GM19240 (cell line): ENCODE data around the gene PLEKHG3.
A peak's percentile ranks its signal among the peaks of the same experiment; 100 is the strongest.

Experiments used
- DNase-seq: peaks from one replicate; pipeline ENCODE4 v3.0.0; 2011; ENCODE audit warnings: low spot score; ENCODE audit not compliant: insufficient read length

Gene PLEKHG3

DNA sequence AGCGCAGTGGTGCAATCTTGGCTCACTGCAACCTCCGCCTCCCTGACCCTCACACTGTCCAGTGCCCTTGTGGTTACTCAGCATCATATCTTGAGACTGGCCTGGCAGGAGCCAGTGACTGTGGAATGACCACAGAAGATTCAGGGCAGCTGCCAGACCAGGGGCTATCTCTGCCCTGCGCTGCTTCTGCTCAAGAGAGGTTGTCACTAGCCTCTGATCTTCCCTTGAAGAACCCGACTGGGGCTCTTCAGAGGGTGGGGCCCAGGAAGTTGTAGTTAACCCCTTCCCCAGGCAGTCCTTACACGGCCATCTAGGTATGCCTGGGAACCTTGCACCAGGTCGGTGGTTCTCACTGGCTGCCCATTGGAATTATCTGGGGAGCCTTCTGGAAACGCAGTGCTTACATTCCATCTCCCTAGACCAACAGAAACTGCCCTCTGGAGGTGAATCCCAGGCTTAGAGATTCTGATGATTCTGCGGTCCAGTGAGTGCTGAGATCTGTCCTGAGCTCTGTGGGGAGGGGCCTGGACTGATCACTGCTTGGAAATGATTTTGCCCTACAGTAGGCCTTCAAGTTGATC is 41.4 kb downstream of the PLEKHG3 start:
- no peak for DNase-seq

DNA sequence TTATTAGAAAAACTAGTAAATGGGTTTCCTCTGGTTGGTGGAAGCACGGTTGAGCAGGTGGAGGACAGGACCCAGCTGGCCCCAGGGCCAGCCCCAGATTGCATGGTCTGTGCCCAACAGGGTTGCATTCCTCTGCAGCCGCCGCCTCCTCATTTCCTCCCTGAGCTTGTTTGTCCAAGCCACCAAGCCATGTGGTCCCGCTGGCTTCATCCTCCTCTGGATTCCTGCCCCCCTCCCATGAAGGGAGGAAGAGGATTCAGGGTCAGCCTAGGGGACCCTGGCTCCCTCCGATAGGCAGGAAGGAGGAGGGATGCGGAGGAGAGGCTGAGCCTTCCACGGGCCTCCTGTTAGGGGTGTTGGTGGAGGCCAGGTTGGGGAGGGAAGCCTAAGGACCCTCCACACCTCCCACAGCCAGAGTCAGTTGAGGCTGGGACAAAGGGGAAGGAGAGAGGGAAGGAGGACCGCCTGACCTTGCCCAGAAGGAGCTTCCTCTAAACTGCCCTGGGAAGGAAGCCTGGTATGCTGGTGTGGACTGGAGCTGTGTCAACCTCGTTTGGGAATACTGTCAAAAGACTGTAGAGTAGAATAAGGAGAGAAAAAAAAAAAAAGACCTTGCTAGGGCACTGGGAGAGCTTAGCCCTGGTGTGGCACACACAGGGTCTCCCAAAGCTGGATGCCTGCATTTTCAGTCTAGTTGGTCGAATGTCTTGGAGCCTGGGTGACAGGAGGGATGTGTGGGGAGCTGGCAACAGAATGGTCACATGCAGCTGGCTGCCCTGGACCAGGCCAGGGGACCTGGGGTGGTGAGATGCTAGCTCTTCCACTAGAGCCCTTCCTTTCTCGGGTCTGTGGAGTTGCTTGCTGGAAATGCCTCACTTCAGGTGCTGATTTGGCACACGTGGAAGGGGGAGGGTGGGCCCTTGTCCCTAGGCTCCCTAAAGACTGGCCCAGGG is 42.4 kb downstream of the PLEKHG3 start:
- DNase-seq, result no peak

DNA sequence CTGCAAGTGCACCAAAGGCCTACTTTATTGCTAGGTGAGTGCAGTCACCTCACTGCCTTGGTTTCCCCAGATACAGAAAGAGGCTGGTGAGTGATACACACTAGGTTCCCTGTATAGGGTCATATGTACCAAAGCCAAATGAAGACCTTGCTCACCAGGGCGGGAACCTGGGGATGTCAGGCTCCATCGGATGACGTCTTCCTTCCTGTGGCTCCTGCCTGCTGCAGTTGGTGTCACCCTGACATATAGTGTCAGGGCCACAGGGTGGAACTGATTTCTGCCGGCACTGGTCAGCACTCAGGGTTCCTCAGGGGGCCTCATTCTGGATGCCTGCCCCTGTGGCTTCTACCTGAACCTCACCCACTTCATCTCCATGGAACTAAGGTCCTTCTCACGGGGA is 43.1 kb downstream of the PLEKHG3 start:
- no peak for DNase-seq

DNA sequence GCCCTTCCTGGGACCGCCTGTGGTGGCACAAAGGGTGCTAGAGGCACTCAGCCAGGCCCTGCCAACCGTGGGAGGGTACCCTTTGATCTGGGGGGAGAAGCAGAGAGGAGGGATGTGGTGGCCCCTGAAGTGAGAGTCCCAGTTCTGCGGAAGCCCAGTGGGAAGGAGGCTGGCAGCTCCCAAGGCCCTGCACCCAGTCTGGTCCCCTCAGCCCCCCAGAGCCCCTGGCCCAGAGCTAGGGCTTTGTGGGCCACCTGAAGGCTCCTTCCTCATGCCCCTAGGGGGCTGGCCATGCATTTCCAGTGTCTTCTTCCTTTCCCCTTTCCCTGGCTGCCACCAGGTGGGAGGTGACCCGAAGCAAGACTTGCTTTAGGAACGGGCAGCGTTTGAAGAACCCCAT is 44.3 kb downstream of the PLEKHG3 start:
- no peak for DNase-seq

DNA sequence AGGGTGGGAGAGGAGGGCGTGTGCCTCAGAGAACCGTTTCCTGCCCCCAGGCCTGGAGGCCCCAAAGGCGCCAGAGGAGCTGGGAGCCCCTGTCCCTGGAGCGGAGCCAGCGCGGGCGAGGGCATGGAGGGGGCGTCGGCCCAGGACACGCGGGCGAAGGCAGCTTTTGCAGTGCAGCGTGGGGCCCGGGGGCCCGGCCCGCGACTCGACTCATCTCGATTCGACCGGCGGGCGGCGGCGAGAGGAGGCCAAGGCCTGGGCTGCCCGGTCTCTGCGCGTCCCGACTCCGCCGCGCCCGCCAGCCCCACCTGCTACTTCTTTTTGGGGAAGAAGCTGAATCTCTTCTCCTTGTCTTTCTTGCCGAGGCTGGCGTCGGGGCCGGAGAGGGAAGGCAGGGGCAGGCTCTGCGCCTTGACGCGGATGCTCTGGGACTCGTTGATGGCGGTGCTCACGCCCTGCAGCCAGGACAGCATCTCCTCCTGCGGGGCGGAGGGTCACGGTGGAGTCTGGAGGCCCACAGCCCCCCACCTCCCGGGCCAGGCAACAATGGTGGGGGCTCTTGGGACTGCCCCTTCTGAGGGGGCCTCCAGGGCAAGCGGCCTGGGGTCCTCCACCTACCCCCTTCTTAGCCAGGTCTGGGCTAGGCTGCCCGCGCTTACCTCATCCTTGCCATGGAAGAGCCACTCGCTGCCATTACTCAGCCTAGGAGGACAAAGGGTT is 44.9 kb downstream of the PLEKHG3 start:
- no peak for DNase-seq

DNA sequence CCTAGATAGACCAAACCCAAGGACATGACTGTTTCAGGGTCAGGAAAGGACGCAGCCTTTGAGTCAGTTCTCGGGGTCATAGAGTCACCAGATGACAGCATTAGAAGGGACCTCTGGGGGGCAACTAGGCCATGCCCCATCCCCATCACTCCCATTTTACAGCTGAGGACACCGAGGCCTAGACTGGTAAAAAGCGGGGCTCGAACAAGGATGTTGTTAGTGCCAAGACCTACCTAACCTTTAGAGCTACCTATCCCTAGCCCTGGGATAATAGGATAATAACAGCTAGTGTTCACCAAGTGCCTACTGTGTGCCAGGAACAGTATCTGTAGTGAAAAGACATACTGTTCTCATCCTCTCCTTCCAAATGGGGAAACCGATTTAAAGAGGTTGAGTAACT is 48.7 kb downstream of the PLEKHG3 start:
- DNase-seq, result no peak

DNA sequence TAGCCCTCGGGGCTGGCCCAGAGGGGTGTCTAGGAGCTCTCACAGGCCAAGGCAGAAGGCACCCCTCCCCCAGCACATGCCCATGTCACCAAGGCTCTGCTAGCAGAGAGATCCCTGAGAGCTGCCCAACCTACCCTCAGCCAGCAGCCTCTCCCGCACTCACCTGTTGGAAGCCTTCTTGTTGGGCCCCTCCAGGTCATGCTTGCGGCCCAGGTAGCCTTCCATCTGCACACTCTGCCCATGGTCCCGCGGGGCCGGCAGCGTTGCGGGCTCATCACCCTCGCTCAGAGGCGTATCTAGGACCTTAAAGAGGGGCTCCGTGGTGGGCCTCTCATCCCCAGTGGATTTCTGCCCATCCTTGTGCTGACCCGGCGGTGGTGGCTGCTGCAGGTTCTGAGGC is 49.1 kb downstream of the PLEKHG3 start:
- DNase-seq, result no peak

DNA sequence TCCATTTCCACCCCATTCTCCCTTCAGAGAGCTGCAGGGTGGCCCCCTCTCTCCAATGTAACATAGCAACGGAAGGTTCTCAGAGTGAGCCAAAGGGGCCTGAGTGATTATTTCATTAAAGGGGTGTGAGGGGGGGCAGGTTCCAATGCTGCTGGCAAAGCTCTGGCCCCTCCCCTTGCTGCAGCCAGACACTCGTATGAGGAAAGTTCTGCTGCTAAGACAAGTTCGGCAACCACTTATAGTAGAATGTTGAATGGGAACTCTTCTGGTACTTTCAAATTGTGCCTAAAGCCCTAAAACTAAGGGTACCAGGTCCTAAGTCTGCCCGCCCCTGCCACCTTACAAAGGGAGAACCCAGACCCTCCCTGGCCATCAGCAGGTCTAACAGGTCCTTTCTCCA is 49.8 kb downstream of the PLEKHG3 start:
- no peak for DNase-seq

DNA sequence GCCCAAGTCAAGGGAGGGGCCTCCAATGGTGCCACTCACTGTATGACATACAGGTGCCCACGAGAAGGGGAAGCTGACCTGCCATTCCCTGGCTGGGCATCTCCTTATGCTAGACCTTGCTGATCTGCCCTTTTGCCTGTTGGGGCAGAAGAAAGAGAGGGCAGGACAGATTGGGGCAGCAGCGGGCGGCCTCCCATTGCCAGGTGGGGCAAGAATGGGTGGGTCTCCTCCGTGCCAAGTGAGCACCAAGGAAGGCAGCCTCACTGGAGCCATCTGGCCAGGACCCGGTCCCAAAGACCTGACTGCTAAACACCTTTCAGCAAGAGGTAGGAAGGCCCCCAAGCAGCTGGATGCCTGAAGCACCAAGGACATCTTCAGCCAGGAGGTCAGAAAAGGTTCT is 50.5 kb downstream of the PLEKHG3 start:
- no peak for DNase-seq

DNA sequence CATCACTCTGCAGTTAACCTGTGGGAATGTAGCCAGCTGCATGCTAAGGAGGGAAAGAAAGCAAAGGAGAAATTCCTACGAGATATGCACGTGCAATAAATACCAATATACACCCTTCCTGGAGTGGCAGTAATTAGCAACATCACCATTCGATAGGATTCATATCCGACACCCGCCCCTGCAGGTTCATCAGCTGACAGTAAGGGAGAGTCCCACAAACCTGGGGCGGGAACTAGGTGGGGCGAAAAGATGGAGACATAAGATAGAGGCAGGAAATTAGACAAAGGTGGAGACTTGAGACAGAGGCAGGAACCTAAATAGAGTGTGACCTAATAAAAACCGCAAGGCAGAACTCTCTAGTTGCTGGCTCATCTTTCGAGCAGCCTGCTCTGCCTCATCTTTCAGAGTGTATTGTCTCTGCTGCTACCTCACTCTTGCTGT is 51.6 kb downstream of the PLEKHG3 start:
- DNase-seq, result no peak

DNA sequence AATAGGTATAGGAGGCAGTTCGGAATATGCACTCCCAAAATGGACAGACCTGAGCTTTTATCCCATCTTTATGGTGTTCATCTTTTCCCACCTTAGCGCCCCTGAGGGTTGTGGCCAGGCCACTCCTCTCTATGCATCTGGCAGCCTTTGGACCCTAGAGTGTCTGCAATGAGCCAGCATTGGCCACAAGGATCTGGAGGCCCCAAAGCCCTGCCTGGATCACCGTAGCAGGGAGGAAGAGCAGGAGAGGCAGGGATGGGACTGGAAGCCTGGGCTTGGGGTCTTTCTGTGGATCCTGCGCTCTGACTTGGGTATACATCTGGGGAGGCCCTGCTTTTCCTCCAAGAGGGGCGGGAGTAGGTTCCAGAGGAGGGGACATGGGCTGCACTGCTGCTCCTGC is 52.5 kb downstream of the PLEKHG3 start:
- no peak for DNase-seq

DNA sequence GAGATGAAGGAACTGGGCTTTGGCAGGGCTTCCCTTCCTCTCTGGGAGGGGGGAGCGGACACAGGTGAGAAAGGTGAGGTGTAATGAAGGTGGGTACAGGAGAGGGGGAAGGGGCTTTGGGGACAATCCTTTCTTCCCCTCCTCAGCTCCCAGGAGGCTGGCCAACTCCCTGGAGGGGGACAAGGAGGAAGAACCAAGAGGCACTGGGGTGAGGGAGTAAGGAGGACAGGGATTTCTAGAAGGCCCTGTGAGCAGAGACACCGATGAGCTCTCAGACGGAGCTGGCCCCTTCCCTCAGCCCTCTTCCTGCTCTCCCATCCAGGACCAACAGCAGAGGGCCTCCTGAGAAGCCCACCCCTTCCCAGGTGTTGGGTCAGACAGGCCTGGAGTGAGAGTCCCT is 53.4 kb downstream of the PLEKHG3 start:
- no peak for DNase-seq

DNA sequence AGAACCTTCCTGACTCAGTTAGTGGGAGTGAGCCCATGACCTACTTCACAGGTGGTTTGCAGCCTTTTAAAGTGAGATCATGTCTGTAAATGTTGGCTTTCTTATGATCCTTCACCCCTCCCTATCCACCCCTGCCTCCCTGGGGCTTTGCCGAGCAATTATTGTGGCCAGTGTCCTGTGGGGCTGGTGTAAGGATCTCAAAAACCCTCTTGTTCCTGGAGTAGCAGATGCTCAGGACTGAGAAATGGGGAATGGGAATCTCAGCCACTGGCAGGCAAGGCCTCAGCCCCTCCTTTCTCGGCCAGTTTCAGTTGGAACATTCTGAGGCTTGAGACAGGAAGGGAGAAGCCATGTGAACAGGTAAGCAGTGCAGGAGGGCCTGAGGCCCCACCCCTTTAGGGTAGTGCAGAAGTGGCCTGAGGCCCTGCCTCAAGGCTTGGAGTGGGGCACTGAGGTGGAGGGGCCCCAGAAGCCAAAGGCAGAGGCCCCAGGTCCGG is 53.8 kb downstream of the PLEKHG3 start:
- DNase-seq, result no peak

DNA sequence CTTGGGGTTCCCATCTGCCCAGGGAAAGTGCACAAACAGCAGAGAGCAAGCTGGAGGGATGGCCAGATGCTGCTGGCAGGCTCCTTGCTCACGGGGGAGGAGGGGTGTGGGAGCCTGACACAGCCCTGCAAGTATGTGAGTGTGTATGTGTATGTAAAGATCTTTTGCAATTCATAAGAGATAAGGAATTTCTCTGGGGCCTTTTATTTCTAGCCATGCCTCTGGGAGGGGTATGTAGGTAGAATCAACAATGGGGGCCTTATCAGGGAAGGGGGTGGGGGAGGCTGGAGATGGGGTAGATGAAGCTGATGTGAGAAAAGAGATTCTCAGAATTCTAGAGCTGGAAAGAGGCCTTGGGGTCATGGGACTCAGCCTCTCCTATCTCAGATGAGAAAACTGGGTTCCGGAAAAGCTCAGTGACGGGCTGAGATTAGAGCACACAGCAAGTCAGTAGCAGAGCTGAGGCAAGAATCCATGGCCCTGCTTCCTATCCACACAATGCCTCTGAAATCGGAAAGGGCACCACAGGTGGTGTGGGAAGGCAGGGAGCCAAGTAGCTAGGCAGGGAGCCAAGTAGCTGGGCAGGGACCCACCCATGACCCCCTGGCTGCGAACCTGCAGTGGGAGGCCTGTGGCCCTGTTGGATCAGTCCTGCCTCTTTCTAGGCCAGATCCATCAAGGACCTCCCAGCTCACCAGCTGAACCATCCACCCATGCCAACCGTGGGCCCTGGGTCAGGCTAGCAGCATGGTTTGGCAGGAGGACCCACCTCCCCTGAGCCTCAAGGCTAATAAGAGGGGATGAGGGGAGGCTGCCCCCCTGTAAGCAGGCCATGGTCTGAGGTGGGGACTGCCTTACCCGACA is 54.7 kb downstream of the PLEKHG3 start:
- DNase-seq, result no peak

DNA sequence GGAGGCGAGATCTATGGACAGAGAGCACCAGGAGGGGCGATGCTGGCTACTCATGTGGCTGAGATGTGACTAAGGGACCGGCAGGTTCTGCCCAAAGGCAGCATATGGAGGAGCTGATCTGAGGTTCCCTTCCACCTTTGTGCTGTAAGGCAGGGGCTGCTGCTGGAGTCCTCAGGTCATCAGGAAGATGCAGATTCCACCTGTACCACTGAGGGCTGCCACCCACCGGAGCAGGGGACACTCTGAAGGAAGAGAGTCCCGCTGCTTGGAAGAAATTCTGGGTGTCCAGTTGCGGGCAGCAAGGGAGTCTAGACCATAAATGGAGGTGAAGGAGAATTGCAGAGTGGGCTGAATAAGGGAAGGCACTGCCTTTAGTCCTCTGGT is 55.3 kb downstream of the PLEKHG3 start:
- DNase-seq, result no peak

DNA sequence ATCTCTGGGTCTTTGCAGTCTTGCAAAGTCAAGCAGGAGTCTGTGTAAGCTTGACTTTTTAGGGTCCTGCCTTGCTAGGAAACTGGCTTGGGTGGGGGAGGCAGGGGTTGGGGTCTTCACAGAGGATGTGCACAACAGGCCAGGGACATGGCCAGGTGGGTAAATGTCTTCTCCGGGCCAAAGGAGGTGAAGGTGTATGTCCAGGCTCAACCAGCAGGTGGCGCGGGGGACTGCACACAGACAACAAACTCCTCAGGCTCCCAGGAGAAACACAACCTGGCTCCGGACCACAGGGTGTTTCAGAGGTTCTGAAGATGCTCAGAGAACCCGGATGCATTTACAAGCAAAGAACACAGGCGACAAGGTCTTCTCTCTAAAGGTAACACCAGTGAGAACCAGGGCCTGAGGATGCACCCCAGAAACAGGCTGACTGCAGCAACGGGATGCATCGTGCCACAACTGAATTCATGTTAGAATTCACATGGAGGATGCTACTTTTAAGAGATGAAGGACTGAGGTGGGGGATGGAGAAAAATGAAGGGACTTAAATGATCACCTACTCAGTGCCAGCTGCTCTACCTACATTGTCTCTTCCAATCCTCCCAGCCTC is 56.0 kb downstream of the PLEKHG3 start:
- peak; percentile 75 for DNase-seq

DNA sequence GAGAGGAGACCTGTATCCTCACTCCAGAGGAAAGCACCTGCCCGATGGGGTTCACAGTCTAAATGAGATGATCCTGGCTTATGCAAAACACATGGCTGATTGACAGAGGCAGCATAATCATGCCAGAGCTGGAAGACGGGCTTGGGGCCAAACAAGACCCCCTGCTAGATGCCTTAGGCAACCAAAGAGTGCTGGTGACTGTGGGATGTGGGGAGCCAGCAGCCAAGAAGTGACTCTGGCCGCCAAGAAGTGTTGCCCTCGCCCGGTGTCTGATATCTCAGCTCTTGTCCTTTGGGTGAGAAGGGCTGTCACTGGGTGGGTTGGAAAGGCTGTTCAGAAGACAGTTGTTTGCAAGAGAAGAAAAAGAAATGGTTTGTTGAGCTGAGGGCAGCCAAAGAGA is 56.7 kb downstream of the PLEKHG3 start:
- DNase-seq, result no peak

DNA sequence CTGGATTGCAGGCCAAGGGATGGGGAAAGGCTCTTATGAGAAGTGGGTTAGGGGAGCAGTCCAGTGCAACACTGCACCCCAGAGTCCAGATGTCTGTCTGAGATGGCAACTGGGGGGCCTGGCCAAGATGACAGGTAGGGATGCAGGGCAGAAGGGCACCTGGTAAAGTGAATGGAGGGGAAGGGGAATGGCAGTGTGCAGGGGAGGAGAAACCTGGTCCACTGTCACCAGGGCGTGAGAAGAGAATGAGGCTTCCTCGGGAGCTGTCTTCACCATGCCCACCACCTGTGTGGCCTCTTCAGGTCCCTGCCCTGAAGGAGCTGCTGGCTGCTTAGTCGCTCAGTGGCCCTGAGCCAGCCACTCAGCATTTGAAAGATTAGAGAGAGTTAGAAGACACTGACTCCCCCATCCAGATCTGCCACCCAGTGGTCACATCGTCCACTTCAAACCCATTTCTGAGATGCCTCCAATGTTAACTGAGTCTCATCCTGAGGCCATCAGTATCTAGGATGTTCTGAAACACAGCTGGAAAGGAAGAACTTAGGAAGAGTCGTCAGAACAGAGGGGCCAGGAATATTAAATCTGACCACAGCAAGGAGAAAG is 57.3 kb downstream of the PLEKHG3 start:
- DNase-seq, result no peak

DNA sequence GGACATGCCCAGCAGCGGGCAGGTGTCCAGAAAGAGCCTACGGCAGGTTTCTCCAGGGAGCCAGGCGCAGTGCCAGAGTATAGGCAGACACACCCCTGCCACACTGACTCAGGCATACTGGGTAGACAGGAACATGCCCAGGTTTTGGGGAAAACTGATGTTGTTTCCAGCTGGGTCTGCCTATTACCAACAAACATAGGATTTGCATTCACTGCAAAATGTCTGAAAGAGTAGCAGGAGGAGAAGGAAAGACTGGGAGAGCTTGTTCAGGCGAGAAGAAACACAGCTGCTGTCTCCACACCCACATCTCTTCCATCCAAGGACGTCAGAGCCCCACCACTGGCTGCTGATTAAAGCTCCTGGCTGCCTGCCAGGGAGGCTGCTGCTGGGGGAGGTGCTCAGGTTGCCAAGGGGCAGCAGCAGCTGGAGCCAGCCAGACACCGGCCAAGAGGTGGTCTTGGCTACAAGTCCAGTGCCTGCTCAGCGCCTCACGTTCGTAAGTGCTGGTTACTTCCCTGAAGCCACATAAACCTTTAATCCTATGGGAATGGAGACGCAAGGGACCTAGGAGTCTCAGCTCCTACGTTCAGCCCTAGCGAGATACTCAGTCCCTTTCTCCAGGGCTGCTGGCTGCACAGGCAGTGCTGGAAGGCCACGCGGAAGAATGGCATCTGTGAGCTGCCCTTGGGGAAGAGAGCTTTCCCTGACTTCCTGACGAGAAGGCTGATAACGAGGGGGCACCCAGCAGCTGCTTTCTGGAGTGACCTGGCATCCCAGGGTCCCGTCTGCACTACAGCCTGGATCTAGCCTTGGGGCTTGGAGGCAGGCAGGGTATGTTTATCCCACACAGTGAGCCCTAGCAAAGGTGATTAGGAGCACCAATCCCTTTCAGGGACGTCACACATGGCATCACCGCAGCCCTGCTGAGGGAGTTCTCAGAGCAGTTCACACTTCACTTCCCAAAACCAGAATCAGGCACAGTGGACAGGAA is 58.1 kb downstream of the PLEKHG3 start:
- no peak for DNase-seq
